ENCODE data around the gene HOXD11. TPM values are rescaled to one million over a fixed set of nuclear protein-coding genes. Genes with fewer than 3 reads are reported as not detected.
A peak's percentile ranks its signal among the peaks of the same experiment; 100 is the strongest.

The HOXD11 gene
- polyA plus RNA-seq, 1 donor, result 63.7 TPM

- no peak for DNase-seq
Observed at GRCh38 chr2:176147800-176148496, 40.9 kb downstream of the HOXD11 start.

GRCh38 chr2:176148751-176149421, 41.8 kb downstream of the HOXD11 start:
- DNase-seq, result no peak

- no peak for DNase-seq
Observed at GRCh38 chr2:176149481-176149938, 42.4 kb downstream of the HOXD11 start.

GRCh38 chr2:176149939-176150583, 43.0 kb downstream of the HOXD11 start:
- DNase-seq, result no peak

GRCh38 chr2:176150584-176151441, 43.7 kb downstream of the HOXD11 start:
- DNase-seq, result no peak

GRCh38 chr2:176151442-176152287, 44.6 kb downstream of the HOXD11 start, which contains the start of gene HOXD4:
Gene HOXD4 (plus strand): TSS chr2:176151550. CDS start chr2:176151634, 84 bp downstream.
- no peak for DNase-seq

- DNase-seq, result no peak
Observed at GRCh38 chr2:176152350-176153181, 45.5 kb downstream of the HOXD11 start.

- DNase-seq, result no peak
Observed at GRCh38 chr2:176154576-176155252, 47.6 kb downstream of the HOXD11 start.

- DNase-seq, result no peak
Observed at GRCh38 chr2:176155356-176156044, 48.4 kb downstream of the HOXD11 start.

GRCh38 chr2:176156301-176156806, 49.3 kb downstream of the HOXD11 start:
- DNase-seq, result no peak

- DNase-seq, result peak; percentile 71
Observed at GRCh38 chr2:176156807-176157498, 49.9 kb downstream of the HOXD11 start, which contains the start of gene HOXD3. Gene HOXD3 (plus strand): TSS chr2:176157307. CDS start chr2:176169115, 11,808 bp downstream.

GRCh38 chr2:176157499-176158185, 50.6 kb downstream of the HOXD11 start:
- peak; percentile 74 for DNase-seq

- DNase-seq, result peak; percentile 38
Observed at GRCh38 chr2:176158186-176158591, 51.1 kb downstream of the HOXD11 start.

- DNase-seq, result peak; percentile 83
Observed at GRCh38 chr2:176158855-176159662, 52.0 kb downstream of the HOXD11 start.

Data from left kidney (tissue), 2 donors.